H9 (cell line): ENCODE data around the gene TAF3. TPM values are rescaled to one million over a fixed set of nuclear protein-coding genes. Genes with fewer than 3 reads are reported as not detected.

Experiments
- DNase-seq: peaks from one replicate; pipeline ENCODE4 v3.0.0-alpha.2; 2017
- H2AFZ ChIP-seq: one replicate; pipeline ENCODE4 v1.6.1; 2013; ENCODE audit warnings: mild to moderate bottlenecking, low read length, control low read depth, moderate library complexity
- H2AK5ac ChIP-seq: 2 replicates; pipeline ENCODE4 v1.6.1; 2013; ENCODE audit warnings: low read length, control low read depth, mixed read lengths; ENCODE audit not compliant: insufficient read length
- H2BK120ac ChIP-seq: one replicate; pipeline ENCODE4 v1.6.1; 2013; ENCODE audit warnings: low read depth, mild to moderate bottlenecking, low read length, control low read depth, inconsistent platforms; ENCODE audit not compliant: poor library complexity, severe bottlenecking
- H2BK12ac ChIP-seq: 2 replicates; pipeline ENCODE4 v1.6.1; 2013; ENCODE audit warnings: low read length, control low read depth, mixed read lengths, low read depth; ENCODE audit not compliant: insufficient read length
- H2BK15ac ChIP-seq: 2 replicates; pipeline ENCODE4 v1.6.1; 2013; ENCODE audit warnings: low read depth, low read length, control low read depth
- H2BK20ac ChIP-seq: one replicate; pipeline ENCODE4 v1.6.1; 2013; ENCODE audit warnings: low read depth, mild to moderate bottlenecking, low read length, control low read depth, inconsistent platforms; ENCODE audit not compliant: poor library complexity, severe bottlenecking
- H2BK5ac ChIP-seq: 2 replicates; pipeline ENCODE4 v1.6.1; 2013; ENCODE audit warnings: low read length, control low read depth, mixed read lengths; ENCODE audit not compliant: insufficient read length
- H3K14ac ChIP-seq: 2 replicates; pipeline ENCODE4 v1.6.1; 2013; ENCODE audit warnings: low read length, control low read depth; ENCODE audit not compliant: insufficient read depth
- H3K18ac ChIP-seq: 2 replicates; pipeline ENCODE4 v1.6.1; 2013; ENCODE audit warnings: low read depth, mild to moderate bottlenecking, mixed read lengths, low read length, control low read depth; ENCODE audit not compliant: insufficient read length
- H3K23ac ChIP-seq: 2 replicates; pipeline ENCODE4 v1.6.1; 2013; ENCODE audit warnings: low read length, control low read depth, mixed read lengths, low read depth; ENCODE audit not compliant: insufficient read length
- H3K23me2 ChIP-seq: 2 replicates; pipeline ENCODE4 v1.6.1; 2013; ENCODE audit warnings: low read depth, mild to moderate bottlenecking, mixed read lengths, low read length, control low read depth; ENCODE audit not compliant: insufficient read length, poor library complexity, severe bottlenecking
- H3K27ac ChIP-seq: 2 replicates; pipeline ENCODE4 v1.5.1; 2013; ENCODE audit warnings: low read length, control low read depth, mixed read lengths, low read depth; ENCODE audit not compliant: insufficient read length
- H3K27me3 ChIP-seq: 2 replicates; pipeline ENCODE4 v1.6.1; 2013; ENCODE audit warnings: low read length, control low read depth, inconsistent platforms; ENCODE audit not compliant: insufficient read depth
- H3K4ac ChIP-seq: 2 replicates; pipeline ENCODE4 v1.6.1; 2013; ENCODE audit warnings: low read depth, mild to moderate bottlenecking, control low read depth, inconsistent platforms, low read length, moderate library complexity
- H3K4me1 ChIP-seq: 2 replicates; pipeline ENCODE4 v1.6.1; 2013; ENCODE audit warnings: low read length, control low read depth, inconsistent platforms; ENCODE audit not compliant: insufficient read depth
- H3K4me2 ChIP-seq: 2 replicates; pipeline ENCODE4 v1.6.1; 2013; ENCODE audit warnings: low read length, control low read depth, mixed read lengths; ENCODE audit not compliant: insufficient read length, insufficient read depth
- H3K56ac ChIP-seq: 2 replicates; pipeline ENCODE4 v1.6.1; 2013; ENCODE audit warnings: low read depth, mild to moderate bottlenecking, mixed read lengths, low read length, control low read depth; ENCODE audit not compliant: insufficient read length
- H3K79me1 ChIP-seq: 2 replicates; pipeline ENCODE4 v1.6.1; 2013; ENCODE audit warnings: low read depth, mild to moderate bottlenecking, moderate library complexity, low read length, control low read depth, inconsistent platforms; ENCODE audit not compliant: insufficient read depth, poor library complexity, severe bottlenecking
- H3K79me2 ChIP-seq: 2 replicates; pipeline ENCODE4 v1.6.1; 2013; ENCODE audit warnings: low read length, control low read depth, inconsistent platforms; ENCODE audit not compliant: insufficient read depth
- H3K9ac ChIP-seq: 2 replicates; pipeline ENCODE4 v1.6.1; 2013; ENCODE audit warnings: low read length, control low read depth, mixed read lengths; ENCODE audit not compliant: insufficient read length; ENCODE audit errors: extremely low read depth
- H3K9me3 ChIP-seq: one replicate; pipeline ENCODE4 v1.6.1; 2013; ENCODE audit warnings: low read depth, low read length, inconsistent platforms; ENCODE audit not compliant: control insufficient read depth
- H3T11ph ChIP-seq: one replicate; pipeline ENCODE4 v1.6.1; 2013; ENCODE audit warnings: mild to moderate bottlenecking, low read length, control low read depth, inconsistent platforms
- H4K20me1 ChIP-seq: one replicate; pipeline ENCODE4 v1.6.1; 2013; ENCODE audit not compliant: control insufficient read depth, insufficient read length, insufficient read depth
- H4K5ac ChIP-seq: 2 replicates; pipeline ENCODE4 v1.6.1; 2013; ENCODE audit warnings: low read depth, mild to moderate bottlenecking, mixed read lengths, low read length, control low read depth; ENCODE audit not compliant: insufficient read length
- H4K8ac ChIP-seq: replicated peaks from 2 replicates; pipeline ENCODE4 v1.6.1; 2013; ENCODE audit warnings: low read length, control low read depth, mixed read lengths, low read depth; ENCODE audit not compliant: insufficient read length
- H4K91ac ChIP-seq: 2 replicates; pipeline ENCODE4 v1.6.1; 2013; ENCODE audit warnings: low read depth, mild to moderate bottlenecking, moderate library complexity, mixed read lengths, low read length, control low read depth; ENCODE audit not compliant: insufficient read length
- H3K27ac Mint-ChIP-seq, 3 experiments: 2 replicates in 2 of 3; 3 replicates in 1 of 3; pipeline ENCODE4 v1.8.0; 2020 to 2021; ENCODE audit warnings: mixed read lengths in 3 of 3, mild to moderate bottlenecking in 1 of 3, moderate library complexity in 1 of 3
- H3K27me3 Mint-ChIP-seq: 2 replicates; pipeline ENCODE4 v1.8.0; 2021; ENCODE audit warnings: low read depth, mild to moderate bottlenecking, moderate library complexity, mixed read lengths
- H3K36me3 Mint-ChIP-seq, 3 experiments: 2 replicates in 2 of 3; 3 replicates in 1 of 3; pipeline ENCODE4 v1.8.0; 2020 to 2021; ENCODE audit warnings: low read depth in 3 of 3, mixed read lengths in 3 of 3; ENCODE audit not compliant: insufficient read depth in 1 of 3
- H3K4me1 Mint-ChIP-seq, 2 experiments: 2 replicates each; pipeline ENCODE4 v1.8.0; 2020; ENCODE audit warnings: mixed read lengths in 2 of 2
- H3K4me3 Mint-ChIP-seq, 2 experiments: 2 replicates in 1 of 2; 3 replicates in 1 of 2; pipeline ENCODE4 v1.8.0; 2020 to 2021; ENCODE audit warnings: mild to moderate bottlenecking in 2 of 2, mixed read lengths in 2 of 2, moderate library complexity in 1 of 2
- H3K9me3 Mint-ChIP-seq, 2 experiments: 2 replicates in 1 of 2; 3 replicates in 1 of 2; pipeline ENCODE4 v1.8.0; 2020; ENCODE audit warnings: mild to moderate bottlenecking in 2 of 2, mixed read lengths in 2 of 2, moderate library complexity in 1 of 2
- CTCF ChIP-seq: fragments of 200-600 bp; sonication (generic); conservative IDR thresholded peaks from 3 replicates; pipeline ENCODE4 v1.8.0; 2021; ENCODE audit warnings: antibody characterized with exemption, mild to moderate bottlenecking
- WGBS: extraction: QIAGEN DNeasy Blood & Tissue Kit; methylation state at CpG from one replicate; pipeline ENCODE4 v1.1.7; 2013; ENCODE audit warnings: missing lambda C conversion rate, low lambda C conversion rate, mixed read lengths; ENCODE audit not compliant: insufficient read length; ENCODE audit errors: extremely low coverage; 5-methylcytosine and 5-hydroxymethylcytosine counted together
- total RNA-seq: library from RNA; stranded (reverse); gene quantifications from 2 replicates; pipeline ENCODE4 v1.2.1, GENCODE V29; 2021

TAF3 gene
- total RNA-seq, 1 experiment from 2014 or later = 10.2 TPM

- H3K27me3 ChIP-seq = no peaks in the 10 kb centered on the region
- no peak overlapping the region for H2BK20ac ChIP-seq
- H2BK15ac ChIP-seq = no peak overlapping the region
- Mint-ChIP-seq H3K4me1 (no peaks in the 10 kb centered on the region), H3K36me3 (no peaks in the 10 kb centered on the region; a peak in 1 of 7 replicates), H3K27ac (no peak overlapping the region; a peak in 1 of 7 replicates), H3K4me3 (no peak overlapping the region), H3K27me3 (no peaks in the 10 kb centered on the region), H3K9me3 (no peaks in the 10 kb centered on the region)
- TF ChIP-seq CTCF = no peak
- no peak for DNase-seq
- no peak overlapping the region for H2BK12ac ChIP-seq
- no peak overlapping the region for H3K27ac ChIP-seq
- H3K4me1 ChIP-seq = no peaks in the 10 kb centered on the region
- H3K9me3 ChIP-seq = no peaks in the 10 kb centered on the region
- no peak overlapping the region for H3K56ac ChIP-seq
- H3T11ph ChIP-seq = no peak overlapping the region
- no peak overlapping the region for H3K4me2 ChIP-seq
- H4K91ac ChIP-seq = no peak overlapping the region
- H4K5ac ChIP-seq = no peak overlapping the region
- no peak overlapping the region for H3K23ac ChIP-seq
- H2BK120ac ChIP-seq = no peak overlapping the region
- WGBS = no CpG with 5 or more reads among the region's 1 CpG
- no peak overlapping the region for H2AK5ac ChIP-seq
- H4K8ac ChIP-seq = no peak overlapping the region
- no peak overlapping the region for H2BK5ac ChIP-seq
- H4K20me1 ChIP-seq = no peaks in the 10 kb centered on the region
- H3K18ac ChIP-seq = no peak overlapping the region
- no peak overlapping the region for H2AFZ ChIP-seq
- no peaks in the 10 kb centered on the region for H3K79me2 ChIP-seq
- H3K4ac ChIP-seq = no peak overlapping the region
- no peak overlapping the region for H3K9ac ChIP-seq
- H3K14ac ChIP-seq = no peak overlapping the region
- H3K23me2 ChIP-seq = no peaks in the 10 kb centered on the region
- no peaks in the 10 kb centered on the region for H3K79me1 ChIP-seq
Measured at GRCh38 chr10:7955446-7955845, 137.1 kb downstream of the TAF3 start.
